AG20443 (cell line): Measurements from ENCODE around the gene JPH2.
A peak's percentile ranks its signal among the peaks of the same experiment; 100 is the strongest.

Experiments
- DNase-seq: peaks from one replicate; pipeline ENCODE4 v3.0.0; 2012; ENCODE audit warnings: low spot score, mixed read lengths

JPH2 gene

GRCh38 chr20:44125332-44126127, 61.5 kb downstream of the JPH2 start:
- DNase-seq, result no peak

GRCh38 chr20:44123874-44124535, 63.0 kb downstream of the JPH2 start:
- no peak for DNase-seq

- no peak for DNase-seq
These were observed 63.7 kb downstream of the JPH2 start for GRCh38 chr20:44123251-44123650.

- DNase-seq, result no peak
These were observed 66.1 kb downstream of the JPH2 start for GRCh38 chr20:44120676-44121425.

GRCh38 chr20:44118185-44119033, 68.6 kb downstream of the JPH2 start:
- DNase-seq, result no peak

- no peak for DNase-seq
These were observed 69.4 kb downstream of the JPH2 start for GRCh38 chr20:44117296-44118184.

GRCh38 chr20:44115762-44116644, 71.0 kb downstream of the JPH2 start:
- DNase-seq, result no peak

GRCh38 chr20:44115181-44115580, 71.8 kb downstream of the JPH2 start:
- no peak for DNase-seq

GRCh38 chr20:44113618-44114376, 73.2 kb downstream of the JPH2 start:
- DNase-seq, result no peak

GRCh38 chr20:44112889-44113617, 73.9 kb downstream of the JPH2 start:
- no peak for DNase-seq

GRCh38 chr20:44112456-44112855, 74.5 kb downstream of the JPH2 start:
- no peak for DNase-seq

GRCh38 chr20:44111712-44112335, 75.2 kb downstream of the JPH2 start:
- DNase-seq, result peak; percentile 62

- no peak for DNase-seq
These were observed 76.0 kb downstream of the JPH2 start for GRCh38 chr20:44110816-44111568.

GRCh38 chr20:44109951-44110361, 77.0 kb downstream of the JPH2 start:
- DNase-seq, result no peak

- no peak for DNase-seq
These were observed 80.4 kb downstream of the JPH2 start for GRCh38 chr20:44106615-44107014.

- DNase-seq, result no peak
These were observed 82.0 kb downstream of the JPH2 start for GRCh38 chr20:44104798-44105517.
